Fibroblast of gingiva (primary cell): Measurements from ENCODE around the gene SF1.

ENCODE experiments used
- DNase-seq: peaks from one replicate; pipeline ENCODE4 v3.0.0-alpha.2; 2011; ENCODE audit warnings: low read depth

SF1 gene

DNA sequence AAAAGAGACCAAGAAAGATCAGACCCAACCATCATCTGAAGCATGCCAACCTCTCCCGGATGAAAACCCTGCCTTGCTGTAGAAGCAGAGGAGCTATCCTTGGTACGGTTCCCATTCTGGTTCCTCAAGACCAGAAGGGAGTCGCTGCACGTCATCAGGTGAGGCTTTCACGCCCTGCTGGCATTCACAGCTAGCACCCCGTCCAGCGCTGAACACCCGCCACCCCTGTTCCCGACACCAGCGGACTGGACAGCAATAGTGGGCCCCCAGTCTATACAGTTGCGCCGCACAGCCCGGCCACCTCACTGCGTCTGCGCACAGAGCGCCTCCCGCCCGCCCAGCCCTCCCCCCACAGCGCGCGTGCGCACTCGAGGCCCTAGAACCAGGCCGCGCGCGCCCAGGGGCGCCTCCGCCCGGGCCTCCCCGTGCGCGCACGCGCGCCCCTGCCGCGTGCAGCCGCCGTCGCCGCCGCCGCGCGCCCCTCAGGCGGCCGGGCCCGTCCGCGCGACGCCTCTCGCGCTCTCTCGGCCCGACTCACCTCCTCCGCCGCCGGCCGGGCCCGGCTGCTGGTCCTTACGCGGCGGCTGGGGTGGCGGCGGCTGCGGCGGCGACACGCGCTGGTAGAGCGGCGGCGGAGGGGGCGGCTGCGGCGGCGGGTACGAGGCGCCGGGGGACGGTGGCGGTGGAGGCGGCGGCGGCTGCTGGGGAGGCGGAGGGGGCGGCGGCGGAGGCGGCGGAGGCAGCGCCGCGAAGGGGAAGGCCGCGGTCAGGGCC, 706 bp downstream of the SF1 start:
- peak; percentile 74 for DNase-seq

- no peak for DNase-seq
Measured at GRCh38 chr11:64776875-64777274, 1.5 kb downstream of the SF1 start.

GRCh38 chr11:64776425-64776824, 1.9 kb downstream of the SF1 start:
- no peak for DNase-seq

DNA sequence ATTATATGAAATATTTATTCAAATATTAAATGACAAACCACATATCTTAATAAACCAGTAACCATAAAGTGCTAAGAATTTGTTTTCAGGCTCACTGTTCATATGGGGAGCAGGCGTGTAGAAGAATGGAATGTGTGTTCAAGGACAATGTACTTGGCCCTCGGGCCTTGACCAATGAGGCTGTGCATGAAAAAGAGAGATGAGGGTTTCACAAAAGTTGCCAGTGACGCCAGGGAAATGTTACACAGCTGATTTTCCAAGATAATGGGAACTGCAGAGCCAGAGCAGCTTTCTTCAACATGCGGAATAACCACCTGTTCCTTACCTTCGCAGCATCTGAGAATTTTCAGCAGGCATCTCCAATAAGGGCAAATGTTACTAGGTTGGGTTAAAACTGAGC, 4.2 kb downstream of the SF1 start:
- no peak for DNase-seq

GRCh38 chr11:64772303-64773018, 5.9 kb downstream of the SF1 start:
- DNase-seq = no peak

DNA sequence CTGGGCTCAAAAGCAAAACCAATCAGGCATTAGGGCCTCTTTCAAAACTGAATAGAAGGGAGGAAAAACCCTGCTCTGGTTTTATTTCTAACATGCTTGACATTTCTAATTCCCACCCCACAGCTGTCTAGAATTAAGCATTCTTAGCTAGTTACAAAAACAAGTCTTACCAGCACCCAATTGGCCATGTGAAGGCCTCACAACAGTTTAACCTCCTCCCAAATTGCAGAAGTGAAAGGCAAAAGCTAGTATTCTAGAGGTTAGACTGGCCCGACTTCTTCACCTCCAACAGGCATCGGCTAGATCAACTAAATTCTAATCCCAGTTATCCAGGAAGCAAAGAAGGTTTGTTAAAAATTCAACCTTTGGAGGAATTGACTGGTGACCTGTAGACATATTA, 6.5 kb downstream of the SF1 start:
- DNase-seq = no peak

- DNase-seq = no peak
Measured at GRCh38 chr11:64770120-64770519, 8.2 kb downstream of the SF1 start.

DNA sequence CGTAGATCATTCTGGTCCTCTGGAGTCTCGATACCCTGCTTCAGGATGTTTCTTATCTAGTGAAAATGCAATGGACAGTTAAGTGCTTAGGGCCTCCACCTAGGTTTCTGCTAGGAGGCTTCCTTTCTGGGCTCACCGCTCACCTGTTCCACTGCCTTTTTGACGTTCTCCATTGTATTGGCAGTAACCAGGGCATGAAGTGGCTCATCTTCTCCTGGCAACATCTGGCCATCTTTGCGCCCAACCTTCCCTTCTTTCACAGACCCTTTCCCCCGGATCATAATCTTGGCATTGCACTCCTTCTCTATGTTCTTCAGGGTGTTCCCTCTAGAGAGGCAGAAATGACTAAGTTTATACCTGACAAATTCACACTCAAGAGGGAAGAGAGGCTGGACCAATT, 9.1 kb downstream of the SF1 start:
- DNase-seq = no peak

DNA sequence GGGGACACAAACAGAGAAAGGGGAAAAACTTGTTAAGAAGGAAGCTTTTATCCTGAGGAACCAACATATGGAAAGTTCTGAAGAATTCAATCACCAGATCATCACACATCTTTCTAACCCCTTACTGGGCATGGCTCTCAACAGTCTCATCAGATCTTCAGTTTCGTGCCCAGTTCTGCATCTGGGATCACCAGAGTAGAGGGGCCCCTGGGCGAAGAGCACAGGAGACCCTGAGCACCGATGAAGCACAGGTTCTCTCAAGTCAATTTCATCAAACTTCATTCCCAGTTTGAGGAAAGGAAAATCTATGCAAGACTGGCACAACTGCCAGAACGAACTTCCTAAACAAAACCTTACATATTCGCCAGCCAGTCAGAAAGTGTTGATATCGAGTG, 10.0 kb downstream of the SF1 start:
- DNase-seq = no peak

DNA sequence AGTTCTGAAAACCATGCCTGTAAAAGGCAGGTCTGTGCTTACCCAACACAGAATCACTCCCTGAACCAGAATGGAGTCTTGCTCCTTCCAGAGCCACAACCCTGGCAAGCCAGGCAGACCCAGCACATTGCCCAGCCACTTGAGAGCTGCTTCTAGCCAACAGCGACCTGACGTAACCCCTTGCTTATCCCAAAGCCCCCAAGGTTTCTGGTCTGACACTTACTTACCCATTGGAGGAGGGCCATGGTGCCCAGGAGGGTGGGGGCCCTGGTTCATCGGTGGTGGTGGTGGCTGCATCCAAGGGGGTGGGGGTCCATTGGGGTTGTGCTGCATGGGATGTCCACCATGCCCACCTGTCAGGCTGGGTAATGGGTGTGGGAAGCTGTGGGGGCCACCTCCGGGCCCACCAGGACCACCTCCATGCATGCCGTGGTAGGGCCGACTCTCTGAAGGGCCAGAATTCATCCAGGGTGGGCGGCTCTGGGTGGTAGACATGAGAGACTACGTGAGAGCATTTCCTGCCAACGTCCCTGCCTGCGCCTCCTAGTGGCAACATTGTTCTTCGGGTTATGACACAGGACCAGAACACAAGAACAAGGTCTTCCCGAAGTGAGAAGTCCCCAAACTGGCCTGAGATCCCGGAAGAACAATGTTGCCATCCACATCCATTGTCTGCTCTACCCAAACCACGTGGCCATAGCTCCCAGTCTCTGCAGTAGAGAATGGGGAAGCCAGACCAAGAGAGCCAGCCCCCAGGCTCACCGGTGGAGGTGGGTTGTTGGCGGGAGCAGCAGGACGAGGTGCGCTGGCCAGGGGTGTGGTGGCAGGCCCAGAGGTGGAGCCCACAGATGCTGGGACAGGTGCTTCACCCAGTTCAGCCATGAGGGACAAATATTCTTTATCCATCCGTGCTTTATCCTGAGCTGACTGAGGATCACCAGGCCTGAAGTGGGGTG, 10.7 kb downstream of the SF1 start:
- DNase-seq = peak; percentile 58

DNA sequence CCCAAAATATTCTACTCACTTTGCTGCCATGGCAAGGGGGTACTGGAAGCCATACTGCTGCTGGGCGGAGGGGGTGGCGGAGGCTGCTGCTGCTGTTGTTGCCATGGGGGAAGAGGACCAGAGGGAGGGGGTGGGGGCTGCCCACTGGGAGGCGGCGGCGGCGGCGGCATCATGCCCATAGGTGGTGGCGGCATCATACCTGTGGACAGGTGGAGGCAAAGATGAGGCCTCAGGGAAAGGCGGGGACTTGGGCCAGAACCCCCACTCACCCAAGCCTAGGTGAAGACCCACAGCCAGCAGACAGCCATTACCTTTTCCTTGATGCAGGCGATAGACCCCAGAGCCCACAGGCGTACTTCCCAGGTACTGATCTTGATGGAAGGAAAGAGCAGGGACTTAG, 11.5 kb downstream of the SF1 start:
- no peak for DNase-seq

DNA sequence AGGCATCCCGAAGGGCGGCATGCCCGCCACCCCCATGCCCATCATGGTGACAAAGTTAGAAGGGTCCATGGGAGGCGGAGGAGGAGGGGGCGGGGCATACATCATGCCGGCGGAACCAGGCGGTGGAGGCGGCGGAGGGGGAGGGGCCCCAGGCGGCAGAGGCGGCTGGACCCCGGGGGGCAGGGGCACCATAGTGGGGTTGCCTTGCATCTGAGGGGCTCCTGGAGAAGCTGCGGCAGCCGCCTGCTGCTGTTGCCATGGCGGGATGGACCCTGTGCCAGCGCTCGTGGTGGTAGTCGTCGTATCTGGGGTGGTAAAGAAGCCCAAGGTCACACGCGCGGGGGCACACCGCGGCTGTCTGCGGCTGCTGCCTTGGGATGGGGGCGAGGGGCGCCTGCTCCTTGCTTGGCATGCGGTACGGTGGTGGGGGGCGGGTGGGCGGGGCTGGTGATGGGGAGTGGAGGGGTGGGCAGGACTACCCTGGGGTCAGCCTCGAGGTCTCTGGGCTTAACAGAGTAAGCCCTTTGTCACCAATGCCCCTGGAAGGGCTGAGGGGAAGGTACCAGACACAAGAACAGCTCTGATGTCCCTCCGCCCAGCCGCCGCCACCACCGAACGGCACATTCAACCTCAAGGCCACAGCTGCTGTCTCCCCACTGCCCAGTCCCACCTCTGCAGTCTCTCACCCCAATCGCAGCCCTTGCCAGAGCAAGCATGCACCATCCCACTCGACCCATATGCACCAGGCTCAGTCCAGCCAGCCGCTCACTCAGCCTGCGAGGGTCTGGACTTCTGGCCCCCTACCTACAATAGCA, 12.3 kb downstream of the SF1 start:
- DNase-seq = no peak

DNA sequence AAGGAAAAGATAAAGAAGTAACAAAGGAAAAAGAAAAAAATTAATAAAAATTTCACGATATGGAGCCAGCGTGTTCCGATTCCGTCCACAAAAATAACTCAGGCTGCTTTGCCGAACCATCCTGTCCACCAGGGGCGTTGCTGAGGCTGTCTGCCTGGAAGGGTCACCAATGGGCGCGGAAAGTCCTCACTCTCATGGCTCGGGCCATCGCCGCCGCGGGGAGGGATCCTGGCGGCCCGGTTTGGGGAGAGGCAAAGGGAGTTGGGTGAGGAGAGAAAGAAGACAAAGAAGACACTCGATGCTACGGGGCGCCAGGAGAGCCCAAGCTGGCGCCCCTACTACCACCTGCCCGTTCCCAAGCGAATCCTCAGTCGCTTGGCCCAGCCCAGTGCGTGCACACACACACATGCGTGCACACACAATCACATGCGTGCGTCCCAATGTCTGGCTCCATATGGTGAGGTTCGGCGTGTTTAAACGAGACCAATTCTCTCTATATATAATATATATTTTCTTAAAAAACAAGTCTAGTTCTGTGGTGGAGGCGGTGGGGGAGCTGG, 13.0 kb downstream of the SF1 start:
- no peak for DNase-seq

- DNase-seq = no peak
Measured at GRCh38 chr11:64764753-64765152, 13.6 kb downstream of the SF1 start.

DNA sequence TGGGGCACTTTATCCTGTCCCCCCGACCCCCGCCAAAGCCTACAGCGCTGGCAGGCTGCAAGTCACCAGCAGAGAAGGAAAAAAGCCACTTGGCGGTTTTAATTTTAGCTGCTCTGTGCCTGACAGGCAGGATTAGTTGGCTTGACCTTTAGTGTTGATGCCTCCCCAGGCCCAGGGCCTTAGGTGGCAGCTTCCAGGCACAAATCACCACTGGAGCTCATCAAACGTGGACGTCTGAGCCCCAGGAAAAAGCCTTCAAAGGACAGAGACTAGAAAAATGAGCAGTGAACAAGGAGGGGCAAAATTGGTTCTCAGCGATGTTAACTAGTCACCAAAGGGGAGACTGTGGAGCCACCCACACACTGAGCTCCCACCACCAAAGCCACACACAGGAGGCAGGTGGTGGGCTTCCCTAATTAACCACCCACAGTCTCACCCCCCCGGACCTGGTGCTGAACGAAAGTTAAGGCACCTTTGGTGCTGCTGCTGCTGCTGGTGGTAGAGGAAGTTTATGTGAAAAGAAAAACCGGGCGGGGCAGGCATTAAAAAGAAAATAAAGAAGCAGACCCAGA, 14.2 kb downstream of the SF1 start:
- no peak for DNase-seq

GRCh38 chr11:64763526-64764039, 14.8 kb downstream of the SF1 start:
- no peak for DNase-seq

DNA sequence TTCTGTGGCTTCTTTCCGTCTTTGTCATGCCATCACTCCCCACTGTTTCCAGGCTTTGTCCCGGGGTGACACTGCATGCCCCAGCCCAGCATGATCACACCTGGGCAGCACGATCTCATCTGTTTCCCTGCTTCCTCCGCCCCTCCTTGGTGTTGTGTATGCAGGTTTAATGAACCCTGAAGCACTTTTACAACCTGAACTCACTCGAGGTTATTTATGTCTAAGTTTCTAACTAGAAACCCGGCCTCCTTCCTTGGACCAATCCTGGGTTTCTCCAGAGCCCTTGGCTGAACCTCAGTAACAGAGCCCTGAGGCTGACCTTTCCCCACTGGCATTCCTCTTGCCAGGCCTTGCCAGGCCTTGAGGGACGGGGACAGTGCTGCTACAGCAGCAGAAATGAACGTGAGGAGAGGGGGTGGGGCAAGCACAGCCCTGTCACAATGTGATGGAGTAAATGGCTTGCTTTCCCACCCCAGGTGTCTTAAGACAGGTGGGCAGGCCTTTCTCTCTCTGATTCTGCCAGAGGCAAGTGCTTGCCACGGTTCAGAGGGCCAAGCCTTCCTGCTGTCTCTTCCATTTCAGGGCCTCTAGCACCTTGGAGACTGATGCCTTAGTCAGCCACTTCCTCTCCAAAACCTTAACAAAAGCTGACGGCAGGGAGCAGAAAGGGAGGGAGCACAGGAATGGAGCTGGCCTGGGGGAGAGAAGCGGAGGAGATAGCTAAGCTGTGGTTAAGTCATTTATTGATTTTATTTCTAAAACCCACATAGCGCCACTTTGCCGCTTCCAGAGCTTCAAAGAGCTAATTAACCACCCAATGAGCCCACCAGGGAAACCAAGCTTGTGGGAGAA, 15.4 kb downstream of the SF1 start:
- DNase-seq = no peak

DNA sequence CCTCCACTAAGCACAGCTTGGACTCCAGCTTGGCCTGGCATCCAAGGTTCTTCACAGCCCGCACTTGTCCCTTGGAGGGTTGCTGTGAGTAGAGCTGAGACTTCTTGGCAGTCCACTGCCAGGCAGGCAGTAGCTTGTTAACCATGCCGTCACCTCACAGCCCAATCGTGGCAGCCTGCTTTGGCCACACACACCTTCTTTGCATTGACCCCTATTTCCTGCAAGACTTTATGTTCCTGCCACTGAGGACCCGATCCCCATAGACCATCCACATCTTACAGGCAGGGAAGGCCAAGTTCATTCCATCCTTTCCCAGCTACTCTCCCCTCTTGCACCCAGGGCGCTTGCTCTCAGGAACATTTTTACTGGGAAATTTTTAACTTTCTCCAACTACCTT, 16.1 kb downstream of the SF1 start:
- DNase-seq = no peak

DNA sequence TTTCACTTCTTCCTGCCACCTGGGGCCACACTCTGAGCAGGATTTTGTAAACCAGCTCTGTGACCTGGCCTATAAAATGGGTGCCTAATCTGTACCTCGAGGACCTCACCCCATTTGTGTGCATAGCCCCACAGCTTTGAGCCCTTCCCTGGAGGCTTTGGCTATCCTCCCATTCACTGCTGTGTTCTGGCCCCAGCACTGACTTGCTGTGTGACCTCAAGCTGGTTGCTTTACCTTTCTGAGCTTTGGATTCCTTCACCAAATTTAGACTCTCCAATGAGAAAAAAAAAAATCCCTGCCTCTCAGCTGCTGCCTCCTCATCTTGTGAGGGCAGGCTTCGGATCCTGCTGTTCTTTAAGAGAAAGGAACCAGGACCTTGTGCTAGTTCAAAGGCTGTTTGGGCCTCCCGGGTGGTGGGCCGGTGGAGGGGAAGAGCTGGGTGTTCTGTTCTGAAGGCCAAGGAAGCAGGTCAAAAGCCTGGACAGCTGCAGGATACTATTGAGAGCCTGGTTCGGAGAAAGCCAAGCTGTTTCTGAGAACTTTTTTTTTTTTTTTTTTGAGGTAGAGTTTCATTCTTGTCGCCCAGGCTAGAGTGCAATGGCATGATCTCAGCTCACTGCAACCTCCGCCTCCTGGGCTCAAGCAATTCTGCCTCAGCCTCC, 17.5 kb downstream of the SF1 start:
- no peak for DNase-seq
